HG03103 (cell line): ENCODE results near the gene ATP1A2.
"Not testable (repeated sequence)": the region's sequence is repeated elsewhere in the genome, so short reads cannot be mapped to it uniquely, and the experiment has no call there.

Source experiments
- ATAC-seq: cut with Tn5 transposase; IDR thresholded peaks from one replicate; pipeline ENCODE4 v1.9.1; 2021; ENCODE audit warnings: low read depth; ENCODE audit not compliant: unreplicated experiment

Gene ATP1A2

GRCh38 chr1:160122978-160123495 is 7.5 kb downstream of the ATP1A2 start:
- ATAC-seq: no peak

GRCh38 chr1:160123726-160124125 is 8.2 kb downstream of the ATP1A2 start:
- no peak for ATAC-seq

GRCh38 chr1:160124705-160125478 is 9.3 kb downstream of the ATP1A2 start:
- no peak for ATAC-seq

- no peak for ATAC-seq
Measured at GRCh38 chr1:160125746-160126145, 10.2 kb downstream of the ATP1A2 start.

GRCh38 chr1:160126342-160126741 is 10.8 kb downstream of the ATP1A2 start:
- not testable (repeated sequence) for ATAC-seq

- ATAC-seq: no peak
Measured at GRCh38 chr1:160127381-160127780, 11.8 kb downstream of the ATP1A2 start.

- no peak for ATAC-seq
Measured at GRCh38 chr1:160127865-160128523, 12.4 kb downstream of the ATP1A2 start.

GRCh38 chr1:160128636-160129035 is 13.1 kb downstream of the ATP1A2 start:
- no peak for ATAC-seq

GRCh38 chr1:160129046-160129445 is 13.5 kb downstream of the ATP1A2 start:
- ATAC-seq: no peak

- ATAC-seq: no peak
Measured at GRCh38 chr1:160129558-160129957, 14.0 kb downstream of the ATP1A2 start.

- ATAC-seq: no peak
Measured at GRCh38 chr1:160129966-160130365, 14.4 kb downstream of the ATP1A2 start.

GRCh38 chr1:160130486-160130885 is 14.9 kb downstream of the ATP1A2 start:
- no peak for ATAC-seq

- no peak for ATAC-seq
Measured at GRCh38 chr1:160130939-160131338, 15.4 kb downstream of the ATP1A2 start.

GRCh38 chr1:160131803-160132565 is 16.4 kb downstream of the ATP1A2 start:
- ATAC-seq: no peak

GRCh38 chr1:160133990-160134770 is 18.6 kb downstream of the ATP1A2 start:
- no peak for ATAC-seq

GRCh38 chr1:160134791-160135572 is 19.4 kb downstream of the ATP1A2 start:
- no peak for ATAC-seq

GRCh38 chr1:160136121-160136925 is 20.8 kb downstream of the ATP1A2 start:
- no peak for ATAC-seq

- ATAC-seq: no peak
Measured at GRCh38 chr1:160136926-160137200, 21.3 kb downstream of the ATP1A2 start.

- no peak for ATAC-seq
Measured at GRCh38 chr1:160137216-160137862, 21.8 kb downstream of the ATP1A2 start.
